H1 (cell line): ENCODE results near the gene PIGK. TPM values are rescaled to one million over a fixed set of nuclear protein-coding genes. Genes with fewer than 3 reads are reported as not detected.

Experiments
- BCL11A ChIP-seq, 2 experiments: IDR thresholded peaks; one replicate each; pipeline ENCODE4 v1.6.1; 2011; ENCODE audit warnings: low read depth in 2 of 2, low read length in 2 of 2, mild to moderate bottlenecking in 2 of 2
- CHD7 ChIP-seq: fragments of 300-600 bp; sonication (generic); IDR thresholded peaks from 2 replicates; pipeline ENCODE4 v1.7.1; 2012; ENCODE audit warnings: low read length, moderate library complexity, mild to moderate bottlenecking, inconsistent platforms; ENCODE audit not compliant: insufficient replicate concordance
- EGR1 ChIP-seq: IDR thresholded peaks from 2 replicates; pipeline ENCODE4 v1.6.1; 2011; ENCODE audit warnings: low read depth, low read length, borderline replicate concordance
- KDM1A ChIP-seq: fragments of 200-600, 300-600 bp; sonication (generic); IDR thresholded peaks from 2 replicates; pipeline ENCODE4 v1.7.1; 2016; ENCODE audit warnings: mild to moderate bottlenecking, low read length, borderline replicate concordance
- RNF2 ChIP-seq: fragments of 200-900, 300-1000 bp; sonication (generic); IDR thresholded peaks from 2 replicates; pipeline ENCODE4 v1.7.1; 2016; ENCODE audit warnings: borderline replicate concordance, low read depth, mild to moderate bottlenecking, antibody characterized with exemption, low read length; ENCODE audit not compliant: poor library complexity, severe bottlenecking; ENCODE audit errors: missing control alignments
- polyA plus RNA-seq, 7 experiments: library from polyadenylated mRNA; depleted of rRNA in 3 of 7; stranded (reverse) in 5 of 7; unstranded in 2 of 7; fragments of >200 nt in 5 of 7; fragments of 200-250 nt in 2 of 7; gene quantifications; 1 replicate in 5 of 7; 2 replicates in 1 of 7; 4 replicates in 1 of 7; pipeline versions ENCODE4 v1.2.1 to v1.2.3, GENCODE V29; 2011 to 2013; ENCODE audit warnings: missing spikeins in 2 of 7, mixed read lengths in 2 of 7
- total RNA-seq: library from RNA; stranded (reverse); fragmentation: NEBNext Ultra II Directional; extraction: Animal tissue kit (Norgen Biotek cat#: 25700); gene quantifications from 2 replicates; pipeline ENCODE4 v1.2.1, GENCODE V29; 2021

The PIGK gene
- total and polyA plus RNA-seq, 2 of the 8 experiments (the other 6 are each of a cell fraction or from before 2014, with no cell fraction given) = 5.6 to 23.2 TPM

GRCh38 chr1:77118712-77119111 lies 100.5 kb downstream of the PIGK start (continued):
- TF ChIP-seq CHD7 = no peak
- no peak for TF ChIP-seq KDM1A
- no peak for TF ChIP-seq BCL11A (IDR thresholded peaks at IDR 0.05; ENCODE audit: low read depth in 2 of 2, low read length in 2 of 2)
- TF ChIP-seq RNF2 = no peak
- TF ChIP-seq EGR1 = no peak
- TF ChIP-seq, all 59 proteins: peak for 0
